Gastrocnemius medialis (tissue), 4 donors: ENCODE results near the gene HDAC4.

Source experiments
- CTCF ChIP-seq, 5 experiments: fragments of 450-650 bp in 3 of 5; fragments of 200-600 bp in 2 of 5; sonication (generic) in 2 of 5; IDR thresholded peaks in 4 of 5; conservative IDR thresholded peaks in 1 of 5; 1 replicate in 4 of 5; 2 replicates in 1 of 5; pipeline ENCODE4 v1.5.1; 2016 to 2019; ENCODE audit warnings: antibody characterized with exemption in 5 of 5, mild to moderate bottlenecking in 3 of 5, moderate library complexity in 3 of 5
- POLR2A ChIP-seq, 2 donors: fragments of 450-650 bp; IDR thresholded peaks; one replicate each; pipeline ENCODE4 v1.6.1; 2017; ENCODE audit warnings: antibody characterized with exemption in 2 of 2, mild to moderate bottlenecking in 2 of 2, moderate library complexity in 2 of 2

DNA sequence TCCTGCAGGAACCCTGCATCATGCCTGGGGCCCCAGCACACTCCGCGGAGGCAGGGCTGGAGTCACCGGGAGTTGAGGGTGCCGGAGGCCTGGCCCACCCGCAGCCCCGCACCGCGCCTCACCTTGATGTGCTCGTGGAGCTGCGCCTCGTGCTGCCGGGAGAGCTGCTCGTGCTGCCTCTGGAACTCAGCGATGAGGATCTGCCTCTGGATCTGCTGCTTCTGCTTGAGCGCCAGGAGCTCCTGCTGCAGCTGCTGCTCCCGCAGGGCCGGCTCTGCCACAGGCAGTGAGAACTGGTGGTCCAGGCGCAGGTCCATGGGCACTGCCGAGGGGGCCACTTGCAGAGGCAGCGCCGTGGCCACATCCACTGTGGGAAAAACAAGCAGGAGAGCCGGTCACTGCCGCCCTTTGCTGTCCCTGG lies 211.1 kb downstream of the HDAC4 start:
- TF ChIP-seq CTCF (IDR thresholded peaks at IDR 0.05 in 4 of 5, conservative IDR thresholded peaks at IDR 0.05 in 1 of 5) (no peak), POLR2A (IDR thresholded peaks at IDR 0.05) (no peak)
